ENCODE results near the gene CHRNA1.

Gene CHRNA1

GRCh38 chr2:174781996-174782395, 17.7 kb upstream of the CHRNA1 start:
- no peak for DNase-seq

GRCh38 chr2:174781298-174781697, 17.0 kb upstream of the CHRNA1 start:
- DNase-seq: no peak

GRCh38 chr2:174780856-174781255, 16.6 kb upstream of the CHRNA1 start:
- DNase-seq: no peak

GRCh38 chr2:174780191-174780840, 16.0 kb upstream of the CHRNA1 start:
- no peak for DNase-seq

- no peak for DNase-seq
Measured at GRCh38 chr2:174779361-174779928, 15.2 kb upstream of the CHRNA1 start.

- peak; percentile 84 for DNase-seq
Measured at GRCh38 chr2:174778085-174778981, 14.1 kb upstream of the CHRNA1 start.

GRCh38 chr2:174777347-174778084, 13.2 kb upstream of the CHRNA1 start:
- DNase-seq: no peak

- no peak for DNase-seq
Measured at GRCh38 chr2:174776675-174777074, 12.4 kb upstream of the CHRNA1 start.

GRCh38 chr2:174776223-174776622, 12.0 kb upstream of the CHRNA1 start:
- DNase-seq: no peak

GRCh38 chr2:174775571-174775980, 11.3 kb upstream of the CHRNA1 start:
- DNase-seq: no peak

GRCh38 chr2:174774886-174775285, 10.6 kb upstream of the CHRNA1 start:
- DNase-seq: no peak

GRCh38 chr2:174773215-174773614, 8.9 kb upstream of the CHRNA1 start:
- no peak for DNase-seq

- DNase-seq: no peak
Measured at GRCh38 chr2:174772472-174772801, 8.2 kb upstream of the CHRNA1 start.

- DNase-seq: no peak
Measured at GRCh38 chr2:174771631-174772471, 7.6 kb upstream of the CHRNA1 start.

- DNase-seq: no peak
Measured at GRCh38 chr2:174771136-174771535, 6.9 kb upstream of the CHRNA1 start.

GRCh38 chr2:174768557-174768956, 4.3 kb upstream of the CHRNA1 start:
- DNase-seq: no peak

GRCh38 chr2:174766271-174766670, 2.0 kb upstream of the CHRNA1 start:
- DNase-seq: no peak

- no peak for DNase-seq
Measured at GRCh38 chr2:174765576-174765975, 1.3 kb upstream of the CHRNA1 start.

GRCh38 chr2:174763780-174764179, 492 bp downstream of the CHRNA1 start:
- no peak for DNase-seq

- DNase-seq: no peak
Measured at GRCh38 chr2:174762464-174762863, 1.8 kb downstream of the CHRNA1 start.

GRCh38 chr2:174761837-174762236, 2.4 kb downstream of the CHRNA1 start:
- DNase-seq: no peak

- no peak for DNase-seq
Measured at GRCh38 chr2:174760845-174761473, 3.3 kb downstream of the CHRNA1 start.

All from activated effector memory CD4-positive, alpha-beta T cell treated with anti-CD3 and anti-CD28 coated beads, Interleukin-2, amount 50 U/mL, for 16 hours (primary cell).